ENCODE data around the gene GPR162. TPM values are rescaled to one million over a fixed set of nuclear protein-coding genes. Genes with fewer than 3 reads are reported as not detected.

Gene GPR162
- total and polyA plus RNA-seq, 2 donors from 2014 or later: 5.0 to 9.8 TPM

GRCh38 chr12:6816598-6816997, 5.0 kb upstream of the GPR162 start:
- Histone ChIP-seq H3K4me1 (ENCODE audit: control insufficient read depth in 2 of 3, insufficient read depth in 2 of 3, low read depth in 1 of 3, low read length in 3 of 3) (peaks cover 0 to 8% (median 5%) of the 10 kb centered on the region in 3 donors), H3K4me3 (ENCODE audit: low read length in 3 of 3) (no peak overlapping the region), H3K9me3 (ENCODE audit: control insufficient read depth in 2 of 3, insufficient read depth in 1 of 3, low read length in 3 of 3) (peaks cover 0 to 2% (median 0%) of the 10 kb centered on the region in 3 donors), H3K36me3 (ENCODE audit: control insufficient read depth in 2 of 3, insufficient read depth in 3 of 3, low read length in 3 of 3) (peaks cover 0 to 3% (median 0%) of the 10 kb centered on the region in 3 donors), H3K9ac (ENCODE audit: low read length in 3 of 3) (no peak overlapping the region), H3K27me3 (ENCODE audit: control insufficient read depth, insufficient read depth, low read length) (no peaks in the 10 kb centered on the region), H3K27ac (ENCODE audit: low read depth in 2 of 2, low read length in 2 of 2) (no peak overlapping the region)
- FAIRE-seq (no peak), DNase-seq (no peak)
- TF ChIP-seq CTCF (IDR thresholded peaks at IDR 0.05; ENCODE audit: borderline replicate concordance, extremely low read depth, insufficient read depth): no peak
- intact Hi-C loops (cut with DNase I): no loop called here

- no peak for FAIRE-seq
- peak in 1 of 5 donors; percentile 53 for DNase-seq
- Histone ChIP-seq H3K4me3 (ENCODE audit: low read length in 3 of 3) (no peak overlapping the region), H3K27ac (ENCODE audit: low read depth in 2 of 2, low read length in 2 of 2) (no peak overlapping the region), H3K27me3 (ENCODE audit: control insufficient read depth, insufficient read depth, low read length) (no peaks in the 10 kb centered on the region), H3K9ac (ENCODE audit: low read length in 3 of 3) (no peak overlapping the region), H3K36me3 (ENCODE audit: control insufficient read depth in 2 of 3, insufficient read depth in 3 of 3, low read length in 3 of 3) (peaks cover 0 to 3% (median 0%) of the 10 kb centered on the region in 3 donors), H3K4me1 (ENCODE audit: control insufficient read depth in 2 of 3, insufficient read depth in 2 of 3, low read depth in 1 of 3, low read length in 3 of 3) (peaks cover 0 to 8% (median 8%) of the 10 kb centered on the region in 3 donors), H3K9me3 (ENCODE audit: control insufficient read depth in 2 of 3, insufficient read depth in 1 of 3, low read length in 3 of 3) (peaks cover 0 to 2% (median 0%) of the 10 kb centered on the region in 3 donors)
- no peak for TF ChIP-seq CTCF (IDR thresholded peaks at IDR 0.05; ENCODE audit: borderline replicate concordance, extremely low read depth, insufficient read depth)
- intact Hi-C loops (cut with DNase I): no loop called here
These were observed 4.5 kb upstream of the GPR162 start for GRCh38 chr12:6817098-6817497.

GRCh38 chr12:6817662-6818157, 3.9 kb upstream of the GPR162 start:
- Histone ChIP-seq H3K9ac (ENCODE audit: low read length in 3 of 3) (peak overlapping the region in 1 of 3 donors; percentile 4), H3K27me3 (ENCODE audit: control insufficient read depth, insufficient read depth, low read length) (no peaks in the 10 kb centered on the region), H3K4me3 (ENCODE audit: low read length in 3 of 3) (peak overlapping the region in 1 of 3 donors; percentile 13), H3K9me3 (ENCODE audit: control insufficient read depth in 2 of 3, insufficient read depth in 1 of 3, low read length in 3 of 3) (peaks cover 0 to 2% (median 0%) of the 10 kb centered on the region in 3 donors), H3K36me3 (ENCODE audit: control insufficient read depth in 2 of 3, insufficient read depth in 3 of 3, low read length in 3 of 3) (peaks cover 0 to 3% (median 0%) of the 10 kb centered on the region in 3 donors), H3K4me1 (ENCODE audit: control insufficient read depth in 2 of 3, insufficient read depth in 2 of 3, low read depth in 1 of 3, low read length in 3 of 3) (peaks cover 0 to 12% (median 8%) of the 10 kb centered on the region in 3 donors), H3K27ac (ENCODE audit: low read depth in 2 of 2, low read length in 2 of 2) (no peak overlapping the region)
- no peak for DNase-seq
- TF ChIP-seq CTCF (IDR thresholded peaks at IDR 0.05; ENCODE audit: borderline replicate concordance, extremely low read depth, insufficient read depth): no peak
- FAIRE-seq: no peak
- intact Hi-C loops (cut with DNase I): no loop called here

Measured in kidney (tissue), 14 donors.